Keratinocyte (primary cell): ENCODE data around the gene GRM1. TPM values are rescaled to one million over a fixed set of nuclear protein-coding genes. Genes with fewer than 3 reads are reported as not detected.
"Not testable (repeated sequence)": the region's sequence is repeated elsewhere in the genome, so short reads cannot be mapped to it uniquely, and the experiment has no call there.

Source experiments
- DNase-seq: peaks from one replicate; pipeline ENCODE4 v3.0.0-alpha.2; 2011; ENCODE audit warnings: low read depth, missing footprints, low spot score
- FAIRE-seq: peaks from 2 replicates; lab custom pipeline; 2011; peaks lifted over from hg19 to GRCh38; lab: Jason Lieb, UNC
- H2AFZ ChIP-seq: 2 replicates; pipeline ENCODE4 v1.6.0; 2012; ENCODE audit warnings: low read length, control low read depth, inconsistent platforms; ENCODE audit not compliant: control insufficient read depth
- H3K27ac ChIP-seq: 2 replicates; pipeline ENCODE4 v1.5.1; 2011; ENCODE audit warnings: low read length; ENCODE audit not compliant: control insufficient read depth, insufficient read depth
- H3K27me3 ChIP-seq: 3 replicates; pipeline ENCODE4 v1.6.0; 2011; ENCODE audit warnings: low read length; ENCODE audit not compliant: control insufficient read depth, insufficient read depth; ENCODE audit errors: extremely low read depth
- H3K36me3 ChIP-seq, 2 experiments: 2 replicates in 1 of 2; 3 replicates in 1 of 2; pipeline ENCODE4 v1.5.1; 2011; ENCODE audit warnings: low read length in 2 of 2, mild to moderate bottlenecking in 1 of 2; ENCODE audit not compliant: control insufficient read depth in 2 of 2, insufficient read depth in 2 of 2; ENCODE audit errors: extremely low read depth in 1 of 2
- H3K4me1 ChIP-seq: 3 replicates; pipeline ENCODE4 v1.5.1; 2011; ENCODE audit warnings: low read length; ENCODE audit not compliant: control insufficient read depth, insufficient read depth; ENCODE audit errors: extremely low read depth
- H3K4me2 ChIP-seq: 3 replicates; pipeline ENCODE4 v1.6.0; 2011; ENCODE audit warnings: low read depth, low read length; ENCODE audit not compliant: control insufficient read depth, insufficient read depth; ENCODE audit errors: extremely low read depth
- H3K4me3 ChIP-seq, 3 experiments: fragments of 200-600 bp in 1 of 3; sonication (generic) in 1 of 3; 2 replicates in 2 of 3; 3 replicates in 1 of 3; pipeline ENCODE4 v1.5.1; 2011 to 2016; ENCODE audit warnings: low read length in 3 of 3, mild to moderate bottlenecking in 3 of 3, control low read depth in 2 of 3, inconsistent platforms in 1 of 3, low read depth in 1 of 3, mixed read lengths in 1 of 3, mixed run types in 1 of 3, moderate library complexity in 1 of 3; ENCODE audit not compliant: control insufficient read depth in 2 of 3, insufficient read depth in 2 of 3; ENCODE audit errors: extremely low read depth in 1 of 3
- H3K79me2 ChIP-seq: 2 replicates; pipeline ENCODE4 v1.6.0; 2012; ENCODE audit warnings: low read length; ENCODE audit not compliant: control insufficient read depth, insufficient read depth
- H3K9ac ChIP-seq: 3 replicates; pipeline ENCODE4 v1.6.0; 2011; ENCODE audit warnings: low read length; ENCODE audit not compliant: control insufficient read depth, insufficient read depth; ENCODE audit errors: extremely low read depth
- H3K9me1 ChIP-seq: 3 replicates; pipeline ENCODE4 v1.6.0; 2011; ENCODE audit warnings: low read length; ENCODE audit not compliant: control insufficient read depth, insufficient read depth; ENCODE audit errors: extremely low read depth
- H3K9me3 ChIP-seq: 2 replicates; pipeline ENCODE4 v1.5.1; 2012; ENCODE audit warnings: low read depth, low read length; ENCODE audit not compliant: control insufficient read depth
- H4K20me1 ChIP-seq: 3 replicates; pipeline ENCODE4 v1.6.0; 2011; ENCODE audit warnings: low read length; ENCODE audit not compliant: control insufficient read depth, insufficient read depth; ENCODE audit errors: extremely low read depth
- EZH2 ChIP-seq: IDR thresholded peaks from one replicate; pipeline ENCODE4 v1.6.1; 2012; ENCODE audit warnings: inconsistent platforms, mild to moderate bottlenecking, low read length, moderate library complexity
- dilution Hi-C: fragments of 300-500 bp; cut with MboI; formaldehyde crosslinking; loops from one replicate; pipeline ENCODE4 v1.7.0; 2020; ENCODE audit warnings: low sequenced_read_pairs; ENCODE audit not compliant: extremely low pct_ligation_motif_present
- polyA plus RNA-seq, 5 experiments: library from polyadenylated mRNA; depleted of rRNA in 3 of 5; stranded (reverse) in 3 of 5; stranded (forward) in 1 of 5; unstranded in 1 of 5; fragments of >200 nt; gene quantifications; 1 replicate in 1 of 5; 2 replicates in 3 of 5; 3 replicates in 1 of 5; pipeline versions ENCODE4 v1.2.1 to v1.2.3, GENCODE V29; 2011 to 2012; ENCODE audit warnings: missing spikeins in 2 of 5, low read depth in 1 of 5, low replicate concordance in 1 of 5
- TF ChIP-seq, protein P1 (sequence below), 3 experiments: IDR thresholded peaks in 1 of 3; conservative IDR thresholded peaks in 1 of 3; optimal IDR thresholded peaks in 1 of 3; 2 replicates in 2 of 3; 3 replicates in 1 of 3; pipeline versions ENCODE3 to v1.5.1; 2011; ENCODE audit warnings: low read length in 3 of 3, mild to moderate bottlenecking in 3 of 3, moderate library complexity in 2 of 3, control low read depth in 1 of 3, inconsistent platforms in 1 of 3; ENCODE audit not compliant: insufficient read depth in 2 of 3; ENCODE audit errors: extremely low read depth in 1 of 3

Gene GRM1
- polyA plus RNA-seq, 1 donor (not counting 4 experiments of a cell fraction or from before 2014, with no cell fraction given), result not detected

- H3K9me3 ChIP-seq, result no peaks in the 10 kb centered on the region
- H2AFZ ChIP-seq, result no peak overlapping the region
- no peak overlapping the region for H3K4me3 ChIP-seq
- DNase-seq (no peak), FAIRE-seq (no peak)
- H3K4me2 ChIP-seq, result no peak overlapping the region
- dilution Hi-C loops, result no loop called here
- no peaks in the 10 kb centered on the region for H3K9me1 ChIP-seq
- no peaks in the 10 kb centered on the region for H3K36me3 ChIP-seq
- no peaks in the 10 kb centered on the region for H3K27me3 ChIP-seq
- H3K9ac ChIP-seq, result no peak overlapping the region
- no peaks in the 10 kb centered on the region for H3K79me2 ChIP-seq
- TF ChIP-seq, protein P1, sequence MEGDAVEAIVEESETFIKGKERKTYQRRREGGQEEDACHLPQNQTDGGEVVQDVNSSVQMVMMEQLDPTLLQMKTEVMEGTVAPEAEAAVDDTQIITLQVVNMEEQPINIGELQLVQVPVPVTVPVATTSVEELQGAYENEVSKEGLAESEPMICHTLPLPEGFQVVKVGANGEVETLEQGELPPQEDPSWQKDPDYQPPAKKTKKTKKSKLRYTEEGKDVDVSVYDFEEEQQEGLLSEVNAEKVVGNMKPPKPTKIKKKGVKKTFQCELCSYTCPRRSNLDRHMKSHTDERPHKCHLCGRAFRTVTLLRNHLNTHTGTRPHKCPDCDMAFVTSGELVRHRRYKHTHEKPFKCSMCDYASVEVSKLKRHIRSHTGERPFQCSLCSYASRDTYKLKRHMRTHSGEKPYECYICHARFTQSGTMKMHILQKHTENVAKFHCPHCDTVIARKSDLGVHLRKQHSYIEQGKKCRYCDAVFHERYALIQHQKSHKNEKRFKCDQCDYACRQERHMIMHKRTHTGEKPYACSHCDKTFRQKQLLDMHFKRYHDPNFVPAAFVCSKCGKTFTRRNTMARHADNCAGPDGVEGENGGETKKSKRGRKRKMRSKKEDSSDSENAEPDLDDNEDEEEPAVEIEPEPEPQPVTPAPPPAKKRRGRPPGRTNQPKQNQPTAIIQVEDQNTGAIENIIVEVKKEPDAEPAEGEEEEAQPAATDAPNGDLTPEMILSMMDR (optimal IDR thresholded peaks at IDR 0.05 in 1 of 3, IDR thresholded peaks at IDR 0.05 in 1 of 3, conservative IDR thresholded peaks at IDR 0.05 in 1 of 3; ENCODE audit: extremely low read depth in 1 of 3, insufficient read depth in 2 of 3, low read length in 3 of 3), result no peak
- TF ChIP-seq EZH2, result no peak
- no peak overlapping the region for H3K27ac ChIP-seq
- H3K4me1 ChIP-seq, result no peaks in the 10 kb centered on the region
- H4K20me1 ChIP-seq, result no peaks in the 10 kb centered on the region
Measured at GRCh38 chr6:146240322-146240721, 211.5 kb downstream of the GRM1 start.

- Histone ChIP-seq H3K9ac (no peak overlapping the region), H3K9me1 (no peaks in the 10 kb centered on the region), H3K4me1 (no peaks in the 10 kb centered on the region), H3K27me3 (no peaks in the 10 kb centered on the region), H3K79me2 (no peaks in the 10 kb centered on the region), H3K4me3 (no peak overlapping the region), H3K36me3 (no peaks in the 10 kb centered on the region), H3K4me2 (no peak overlapping the region), H2AFZ (no peak overlapping the region), H3K9me3 (no peaks in the 10 kb centered on the region), H4K20me1 (no peaks in the 10 kb centered on the region), H3K27ac (no peak overlapping the region)
- no peak for DNase-seq
- FAIRE-seq, result no peak
- dilution Hi-C loops, result no loop called here
- TF ChIP-seq, protein P1 (optimal IDR thresholded peaks at IDR 0.05 in 1 of 3, IDR thresholded peaks at IDR 0.05 in 1 of 3, conservative IDR thresholded peaks at IDR 0.05 in 1 of 3; ENCODE audit: extremely low read depth in 1 of 3, insufficient read depth in 2 of 3, low read length in 3 of 3), result no peak
- no peak for TF ChIP-seq EZH2
Measured at GRCh38 chr6:146240807-146241206, 211.9 kb downstream of the GRM1 start.

- H3K27ac ChIP-seq, H3K9me3 ChIP-seq, H3K4me3 ChIP-seq, H3K4me1 ChIP-seq, H3K36me3 ChIP-seq, H3K27me3 ChIP-seq, H3K79me2 ChIP-seq, H3K9me1 ChIP-seq, DNase-seq, H2AFZ ChIP-seq, H4K20me1 ChIP-seq, H3K4me2 ChIP-seq, dilution Hi-C loops, FAIRE-seq, H3K9ac ChIP-seq: not testable (repeated sequence)
Measured at GRCh38 chr6:146243646-146244045, 214.8 kb downstream of the GRM1 start.
